Inferior parietal cortex (tissue), 1 donor: ENCODE measurements around the gene VIPR1.
"Not testable (repeated sequence)": the region's sequence is repeated elsewhere in the genome, so short reads cannot be mapped to it uniquely, and the experiment has no call there.

Experiments
- DNase-seq: peaks from one replicate; pipeline ENCODE4 v3.0.0-alpha.2; 2016; ENCODE audit errors: extremely low spot score

VIPR1 gene

GRCh38 chr3:42533161-42533897 lies 30.9 kb downstream of the VIPR1 start:
- peak; percentile 36 for DNase-seq

- peak; percentile 53 for DNase-seq
These were observed 33.7 kb downstream of the VIPR1 start for GRCh38 chr3:42535981-42536784.

- no peak for DNase-seq
These were observed 34.9 kb downstream of the VIPR1 start for GRCh38 chr3:42537350-42537749.

GRCh38 chr3:42539871-42540714 lies 37.6 kb downstream of the VIPR1 start:
- peak; percentile 40 for DNase-seq

- no peak for DNase-seq
These were observed 38.6 kb downstream of the VIPR1 start for GRCh38 chr3:42541079-42541478.

- DNase-seq: no peak
These were observed 42.2 kb downstream of the VIPR1 start for GRCh38 chr3:42544492-42545283.

GRCh38 chr3:42545284-42545900 lies 42.9 kb downstream of the VIPR1 start:
- DNase-seq: no peak

GRCh38 chr3:42546691-42547213 lies 44.3 kb downstream of the VIPR1 start:
- no peak for DNase-seq

- DNase-seq: peak; percentile 84
These were observed 45.0 kb downstream of the VIPR1 start for GRCh38 chr3:42547401-42547945.

- DNase-seq: no peak
These were observed 46.7 kb downstream of the VIPR1 start for GRCh38 chr3:42549131-42549530.

GRCh38 chr3:42550250-42550649 lies 47.8 kb downstream of the VIPR1 start:
- no peak for DNase-seq

GRCh38 chr3:42552830-42553229 lies 50.4 kb downstream of the VIPR1 start:
- no peak for DNase-seq

GRCh38 chr3:42556089-42556632 lies 53.7 kb downstream of the VIPR1 start:
- DNase-seq: no peak

- not testable (repeated sequence) for DNase-seq
These were observed 54.4 kb downstream of the VIPR1 start for GRCh38 chr3:42556817-42557216.

- no peak for DNase-seq
These were observed 55.4 kb downstream of the VIPR1 start for GRCh38 chr3:42557854-42558253.

- DNase-seq: no peak
These were observed 59.8 kb downstream of the VIPR1 start for GRCh38 chr3:42562047-42562907.

- no peak for DNase-seq
These were observed 67.2 kb downstream of the VIPR1 start for GRCh38 chr3:42569593-42570142.

GRCh38 chr3:42572278-42572677 lies 69.8 kb downstream of the VIPR1 start:
- peak; percentile 42 for DNase-seq
